Hematopoietic multipotent progenitor cell (in vitro differentiated cells): ENCODE measurements around the gene EHD1. TPM values are rescaled to one million over a fixed set of nuclear protein-coding genes. Genes with fewer than 3 reads are reported as not detected.
A peak's percentile ranks its signal among the peaks of the same experiment; 100 is the strongest.
"Not testable (repeated sequence)": the region's sequence is repeated elsewhere in the genome, so short reads cannot be mapped to it uniquely, and the experiment has no call there.

Experiments used
- DNase-seq, 3 donors: peaks; one replicate each; pipeline ENCODE4 v3.0.0-alpha.2; 2011 to 2015; ENCODE audit warnings: low read depth in 2 of 3, low spot score in 2 of 3
- total RNA-seq: library from RNA; depleted of rRNA; stranded (reverse); fragments of >200 nt; gene quantifications from one replicate; pipeline ENCODE4 v1.2.3, GENCODE V29; 2012

Gene EHD1
- total RNA-seq, 1 donor, result 105 TPM

- no peak for DNase-seq
These were observed 44.9 kb downstream of the EHD1 start for GRCh38 chr11:64833509-64833908.

GRCh38 chr11:64833198-64833502, 45.3 kb downstream of the EHD1 start:
- no peak for DNase-seq

GRCh38 chr11:64832467-64833197, 45.8 kb downstream of the EHD1 start:
- DNase-seq, result no peak

- DNase-seq, result no peak
These were observed 47.0 kb downstream of the EHD1 start for GRCh38 chr11:64831411-64831891.

- DNase-seq, result no peak
These were observed 48.7 kb downstream of the EHD1 start for GRCh38 chr11:64829536-64830251.

GRCh38 chr11:64827451-64827839, 51.0 kb downstream of the EHD1 start:
- DNase-seq, result no peak

GRCh38 chr11:64826578-64827450, 51.6 kb downstream of the EHD1 start:
- DNase-seq, result no peak

GRCh38 chr11:64826062-64826461, 52.4 kb downstream of the EHD1 start:
- no peak for DNase-seq

- DNase-seq, result no peak
These were observed 54.8 kb downstream of the EHD1 start for GRCh38 chr11:64823568-64824119.

GRCh38 chr11:64817476-64817875, 60.9 kb downstream of the EHD1 start:
- no peak for DNase-seq

- DNase-seq, result not testable (repeated sequence)
These were observed 63.0 kb downstream of the EHD1 start for GRCh38 chr11:64815433-64815832.

- DNase-seq, result no peak
These were observed 63.7 kb downstream of the EHD1 start for GRCh38 chr11:64814712-64815187.

- DNase-seq, result no peak
These were observed 64.6 kb downstream of the EHD1 start for GRCh38 chr11:64813826-64814225.

- DNase-seq, result peak in 1 of 3 donors; percentile 63
These were observed 67.5 kb downstream of the EHD1 start for GRCh38 chr11:64810891-64811272.

- peak; percentile 44 to 94 (median 89) for DNase-seq
These were observed 68.0 kb downstream of the EHD1 start, which contains the start of gene MEN1 for GRCh38 chr11:64810271-64810890. Gene MEN1 (minus strand): TSS chr11:64810551. CDS start chr11:64810109, 442 bp downstream.

- peak in 1 of 3 donors; percentile 22 for DNase-seq
These were observed 68.6 kb downstream of the EHD1 start for GRCh38 chr11:64809781-64810241.

GRCh38 chr11:64805481-64805880, 72.9 kb downstream of the EHD1 start:
- no peak for DNase-seq

GRCh38 chr11:64804346-64805210, 73.8 kb downstream of the EHD1 start:
- no peak for DNase-seq

- no peak for DNase-seq
These were observed 74.5 kb downstream of the EHD1 start for GRCh38 chr11:64803846-64804345.
